Calu3 (cell line): ENCODE results near the gene PRELP. TPM values are rescaled to one million over a fixed set of nuclear protein-coding genes. Genes with fewer than 3 reads are reported as not detected.

Experiments
- BruUV-seq: library from RNA; stranded (reverse); fragments of 400-500 nt; replicated peaks from 2 replicates; lab custom pipeline; 2021; lab: Mats Ljungman, UMichigan
- CTCF ChIA-PET: fragments of 300-600 bp; sonication (Branson Sonifier 250); formaldehyde crosslinking; loops from one replicate; lab custom pipeline; 2022; ENCODE audit warnings: antibody characterized with exemption; lab: Charles Lee
- DNase-seq: peaks from one replicate; pipeline ENCODE4 v3.0.0; 2022
- H3K27ac Mint-ChIP-seq: one replicate; pipeline ENCODE4 v1.8.0; 2022; ENCODE audit warnings: mixed read lengths; ENCODE audit not compliant: unreplicated experiment
- H3K27me3 Mint-ChIP-seq: one replicate; pipeline ENCODE4 v1.8.0; 2022; ENCODE audit warnings: mixed read lengths; ENCODE audit not compliant: unreplicated experiment
- H3K36me3 Mint-ChIP-seq: one replicate; pipeline ENCODE4 v1.8.0; 2022; ENCODE audit warnings: mild to moderate bottlenecking, moderate library complexity, mixed read lengths; ENCODE audit not compliant: insufficient read depth, unreplicated experiment
- H3K4me1 Mint-ChIP-seq: one replicate; pipeline ENCODE4 v1.8.0; 2022; ENCODE audit warnings: mild to moderate bottlenecking, low read depth, mixed read lengths; ENCODE audit not compliant: unreplicated experiment
- H3K4me3 Mint-ChIP-seq: one replicate; pipeline ENCODE4 v1.8.0; 2022; ENCODE audit warnings: mild to moderate bottlenecking, low read depth, moderate library complexity, mixed read lengths; ENCODE audit not compliant: unreplicated experiment
- H3K9me3 Mint-ChIP-seq: one replicate; pipeline ENCODE4 v1.8.0; 2022; ENCODE audit warnings: low read depth, mixed read lengths; ENCODE audit not compliant: unreplicated experiment
- CTCF ChIP-seq: fragments of 200-600 bp; IDR thresholded peaks from one replicate; pipeline ENCODE4 v1.8.0; 2022; ENCODE audit warnings: antibody characterized with exemption; ENCODE audit not compliant: unreplicated experiment
- intact Hi-C: fragments of 100-400 bp; cut with micrococcal nuclease; formaldehyde crosslinking; loops from one replicate; pipeline ENCODE4 v1.10.0; 2022; ENCODE audit not compliant: unreplicated experiment
- total RNA-seq: library from RNA; stranded (reverse); gene quantifications from 2 replicates; pipeline ENCODE4 v1.2.3, GENCODE V29; 2022

Gene PRELP
- total RNA-seq, 1 experiment from 2014 or later = not detected

- H3K36me3 Mint-ChIP-seq = no peaks in the 10 kb centered on the region
- TF ChIP-seq CTCF = no peak
- CTCF ChIA-PET = interaction anchor here (0.5 to 1.4 kb wide), 7 partner anchors 15 to 262 kb away, joined by 3 to 6 read pairs (median 4); no protein-coding TSS in a partner anchor
- peak; percentile 35 for DNase-seq
- H3K27ac Mint-ChIP-seq = no peak overlapping the region
- H3K27me3 Mint-ChIP-seq = peaks cover 90% of the 10 kb centered on the region
- BruUV-seq = no TSS peak
- intact Hi-C loops = loop anchor here (5.0 kb wide), 1 partner anchor 98 kb away; no protein-coding TSS in a partner anchor
- H3K4me3 Mint-ChIP-seq = no peak overlapping the region
- peaks cover 2% of the 10 kb centered on the region for H3K9me3 Mint-ChIP-seq
- no peaks in the 10 kb centered on the region for H3K4me1 Mint-ChIP-seq
Measured at GRCh38 chr1:203440771-203441170, 34.8 kb upstream of the PRELP start.

- Mint-ChIP-seq H3K4me1 (no peaks in the 10 kb centered on the region), H3K9me3 (peaks cover 2% of the 10 kb centered on the region), H3K4me3 (no peak overlapping the region), H3K27ac (no peak overlapping the region), H3K27me3 (peaks cover 100% of the 10 kb centered on the region), H3K36me3 (no peaks in the 10 kb centered on the region)
- CTCF ChIA-PET = interaction anchor here (0.7 to 0.8 kb wide), 2 partner anchors 22 to 66 kb away, joined by 4 to 5 read pairs; no protein-coding TSS in a partner anchor
- intact Hi-C loops = loop anchor here (5.0 kb wide), 1 partner anchor 99 kb away; no protein-coding TSS in a partner anchor
- no peak for DNase-seq
- no peak for TF ChIP-seq CTCF
- BruUV-seq = no TSS peak
Measured at GRCh38 chr1:203441766-203442165, 33.8 kb upstream of the PRELP start.

- peaks cover 2% of the 10 kb centered on the region for H3K9me3 Mint-ChIP-seq
- DNase-seq = no peak
- no peaks in the 10 kb centered on the region for H3K36me3 Mint-ChIP-seq
- no peaks in the 10 kb centered on the region for H3K4me1 Mint-ChIP-seq
- TF ChIP-seq CTCF = no peak
- peaks cover 100% of the 10 kb centered on the region for H3K27me3 Mint-ChIP-seq
- CTCF ChIA-PET = interaction anchor here (1.6 kb wide), 1 partner anchor 38 kb away, joined by 3 read pairs; no protein-coding TSS in a partner anchor
- intact Hi-C loops = loop anchor here (5.0 kb wide), 1 partner anchor 101 kb away; no protein-coding TSS in a partner anchor
- no peak overlapping the region for H3K4me3 Mint-ChIP-seq
- no peak overlapping the region for H3K27ac Mint-ChIP-seq
- BruUV-seq = no TSS peak
Measured at GRCh38 chr1:203442821-203443220, 32.8 kb upstream of the PRELP start.

GRCh38 chr1:203443296-203443695, 32.3 kb upstream of the PRELP start:
- H3K27ac Mint-ChIP-seq = no peak overlapping the region
- intact Hi-C loops = loop anchor here (5.0 kb wide), 1 partner anchor 101 kb away; no protein-coding TSS in a partner anchor
- peaks cover 2% of the 10 kb centered on the region for H3K9me3 Mint-ChIP-seq
- TF ChIP-seq CTCF = no peak
- DNase-seq = no peak
- CTCF ChIA-PET = interaction anchor here (1.6 kb wide), 1 partner anchor 37 kb away, joined by 3 read pairs; no protein-coding TSS in a partner anchor
- BruUV-seq = no TSS peak
- H3K36me3 Mint-ChIP-seq = no peaks in the 10 kb centered on the region
- H3K4me1 Mint-ChIP-seq = no peaks in the 10 kb centered on the region
- peaks cover 99% of the 10 kb centered on the region for H3K27me3 Mint-ChIP-seq
- no peak overlapping the region for H3K4me3 Mint-ChIP-seq
